Karpas-422 (cell line): ENCODE results near the gene RASL10A. TPM values are rescaled to one million over a fixed set of nuclear protein-coding genes. Genes with fewer than 3 reads are reported as not detected.
A peak's percentile ranks its signal among the peaks of the same experiment; 100 is the strongest.

Source experiments
- DNase-seq: peaks from one replicate; pipeline ENCODE4 v3.0.0-alpha.2; 2015
- H2AFZ ChIP-seq: fragments of 200-600 bp; sonication (generic); 2 replicates; pipeline ENCODE4 v1.6.1; 2014; ENCODE audit warnings: antibody characterized with exemption, low read length, mixed read lengths
- H3K27ac ChIP-seq: fragments of 200-600 bp; sonication (generic); 2 replicates; pipeline ENCODE4 v1.5.1; 2014; ENCODE audit warnings: mild to moderate bottlenecking, low read length, moderate library complexity
- H3K27me3 ChIP-seq: fragments of 200-600 bp; sonication (generic); 2 replicates; pipeline ENCODE4 v1.6.1; 2014; ENCODE audit warnings: low read length, mixed read lengths
- H3K36me3 ChIP-seq: fragments of 200-600 bp; sonication (generic); 2 replicates; pipeline ENCODE4 v1.6.1; 2014; ENCODE audit warnings: low read length, mixed read lengths; ENCODE audit not compliant: insufficient read depth
- H3K4me1 ChIP-seq: fragments of 200-600 bp; sonication (generic); 2 replicates; pipeline ENCODE4 v1.6.1; 2014; ENCODE audit warnings: mild to moderate bottlenecking, low read length, mixed read lengths
- H3K4me2 ChIP-seq: fragments of 200-600 bp; sonication (generic); 2 replicates; pipeline ENCODE4 v1.6.1; 2014; ENCODE audit warnings: low read length, low read depth, mild to moderate bottlenecking; ENCODE audit not compliant: poor library complexity, severe bottlenecking
- H3K4me3 ChIP-seq: fragments of 200-600 bp; sonication (generic); 2 replicates; pipeline ENCODE4 v1.5.1; 2014; ENCODE audit warnings: mild to moderate bottlenecking, antibody characterized with exemption, low read length, mixed read lengths
- H3K79me2 ChIP-seq: fragments of 200-600 bp; sonication (generic); 2 replicates; pipeline ENCODE4 v1.6.1; 2014; ENCODE audit warnings: mild to moderate bottlenecking, low read length, mixed read lengths
- H3K9ac ChIP-seq: fragments of 200-600 bp; sonication (generic); 2 replicates; pipeline ENCODE4 v1.6.0; 2014; ENCODE audit warnings: low read length
- H3K9me2 ChIP-seq: fragments of 200-600 bp; sonication (generic), shearing (Covaris generic); replicated peaks from 2 replicates; pipeline ENCODE4 v1.6.0; 2014; ENCODE audit warnings: mild to moderate bottlenecking, low read length, moderate library complexity; ENCODE audit not compliant: insufficient read depth
- H3K9me3 ChIP-seq: fragments of 300-700, 200-600 bp; sonication (generic); 2 replicates; pipeline ENCODE4 v1.6.1; 2014; ENCODE audit warnings: low read length, mixed read lengths
- H4K20me1 ChIP-seq: fragments of 200-600 bp; sonication (generic); 2 replicates; pipeline ENCODE4 v1.6.1; 2014; ENCODE audit warnings: mild to moderate bottlenecking, antibody characterized with exemption, low read length, low read depth; ENCODE audit not compliant: insufficient read depth
- total RNA-seq: library from RNA; depleted of rRNA; stranded (reverse); fragments of >200 nt; shearing (Covaris generic); gene quantifications from 2 replicates; pipeline ENCODE4 v1.2.3, GENCODE V29; 2014; ENCODE audit warnings: low replicate concordance

The RASL10A gene
- total RNA-seq, 1 experiment from 2014 or later, result not detected

- Histone ChIP-seq H4K20me1 (peaks cover 53% of the 10 kb centered on the region), H3K4me2 (peak overlapping the region; percentile 90), H3K4me3 (peak overlapping the region; percentile 93), H3K79me2 (peaks cover 83% of the 10 kb centered on the region), H3K27me3 (no peaks in the 10 kb centered on the region), H3K36me3 (peaks cover 52% of the 10 kb centered on the region), H3K9me3 (no peaks in the 10 kb centered on the region), H3K4me1 (peaks cover 38% of the 10 kb centered on the region), H2AFZ (no peak overlapping the region), H3K27ac (peak overlapping the region; percentile 91), H3K9me2 (no peaks in the 10 kb centered on the region), H3K9ac (peak overlapping the region; percentile 98)
- no peak for DNase-seq
These were observed 46.3 kb downstream of the RASL10A start for GRCh38 chr22:29269230-29269604.

GRCh38 chr22:29268511-29269229 is 46.8 kb downstream of the RASL10A start:
- Histone ChIP-seq H3K27ac (peak overlapping the region; percentile 91), H3K36me3 (peaks cover 47% of the 10 kb centered on the region), H3K9me2 (no peaks in the 10 kb centered on the region), H3K4me1 (peaks cover 38% of the 10 kb centered on the region), H3K27me3 (no peaks in the 10 kb centered on the region), H3K79me2 (peaks cover 77% of the 10 kb centered on the region), H3K9ac (peak overlapping the region; percentile 98), H4K20me1 (peaks cover 48% of the 10 kb centered on the region), H3K4me2 (peak overlapping the region; percentile 90), H2AFZ (no peak overlapping the region), H3K4me3 (peak overlapping the region; percentile 93), H3K9me3 (no peaks in the 10 kb centered on the region)
- peak; percentile 70 for DNase-seq

- Histone ChIP-seq H3K4me2 (peak within 1 kb of the TSS; percentile 90), H3K4me1 (peaks cover 38% of the 10 kb centered on the region), H3K79me2 (peaks cover 71% of the 10 kb centered on the region), H4K20me1 (peaks cover 41% of the 10 kb centered on the region), H3K27me3 (no peaks in the 10 kb centered on the region), H3K36me3 (peaks cover 40% of the 10 kb centered on the region), H2AFZ (peak within 1 kb of the TSS; percentile 99; the same call in 1 of the 2 replicates), H3K9me2 (no peaks in the 10 kb centered on the region), H3K4me3 (peak within 1 kb of the TSS; percentile 93), H3K9me3 (no peaks in the 10 kb centered on the region), H3K9ac (peak within 1 kb of the TSS; percentile 98), H3K27ac (peak within 1 kb of the TSS; percentile 91)
- peak; percentile 98 for DNase-seq
These were observed 47.5 kb downstream of the RASL10A start, which contains the start of the genes EWSR1 and RHBDD3 for GRCh38 chr22:29267858-29268510. TSS of gene EWSR1 (plus strand) at chr22:29268268. CDS start at chr22:29268337, 69 bp downstream. TSS of gene RHBDD3 (minus strand) at chr22:29267981. CDS start at chr22:29265626, 2,355 bp downstream.

- peak overlapping the region; percentile 93 for H3K4me3 ChIP-seq
- H3K27ac ChIP-seq, result peak overlapping the region; percentile 91
- H4K20me1 ChIP-seq, result peaks cover 36% of the 10 kb centered on the region
- no peaks in the 10 kb centered on the region for H3K9me2 ChIP-seq
- peaks cover 35% of the 10 kb centered on the region; the same call in 1 of the 2 replicates for H3K36me3 ChIP-seq
- peak overlapping the region; percentile 98 for H3K9ac ChIP-seq
- H3K79me2 ChIP-seq, result peaks cover 65% of the 10 kb centered on the region
- no peaks in the 10 kb centered on the region for H3K27me3 ChIP-seq
- no peaks in the 10 kb centered on the region for H3K9me3 ChIP-seq
- peak overlapping the region; percentile 90 for H3K4me2 ChIP-seq
- peak overlapping the region; percentile 99; the same call in 1 of the 2 replicates for H2AFZ ChIP-seq
- DNase-seq, result no peak
- H3K4me1 ChIP-seq, result peaks cover 38% of the 10 kb centered on the region
These were observed 48.0 kb downstream of the RASL10A start for GRCh38 chr22:29267462-29267857.

- peak overlapping the region; percentile 93 for H3K4me3 ChIP-seq
These were observed 48.7 kb downstream of the RASL10A start for GRCh38 chr22:29266564-29267461.

GRCh38 chr22:29265929-29266328 is 49.6 kb downstream of the RASL10A start:
- H2AFZ ChIP-seq, result no peak overlapping the region
- H3K79me2 ChIP-seq, result peaks cover 50% of the 10 kb centered on the region
- H3K9me2 ChIP-seq, result no peaks in the 10 kb centered on the region
- peaks cover 21% of the 10 kb centered on the region for H4K20me1 ChIP-seq
- H3K27me3 ChIP-seq, result no peaks in the 10 kb centered on the region
- peak overlapping the region; percentile 98; the same call in 1 of the 2 replicates for H3K9ac ChIP-seq
- H3K9me3 ChIP-seq, result no peaks in the 10 kb centered on the region
- H3K36me3 ChIP-seq, result peaks cover 20% of the 10 kb centered on the region; the same call in 1 of the 2 replicates
- H3K4me3 ChIP-seq, result peak overlapping the region; percentile 93
- H3K4me1 ChIP-seq, result peaks cover 29% of the 10 kb centered on the region
- H3K4me2 ChIP-seq, result peak overlapping the region; percentile 90
- no peak overlapping the region for H3K27ac ChIP-seq
- no peak for DNase-seq

More at GRCh38 chr22:29266564-29267461, 48.7 kb downstream of the RASL10A start:
- H3K4me1 ChIP-seq, result peaks cover 38% of the 10 kb centered on the region
- H3K27me3 ChIP-seq, result no peaks in the 10 kb centered on the region
- H3K4me2 ChIP-seq, result peak overlapping the region; percentile 90
- peak overlapping the region; percentile 99; the same call in 1 of the 2 replicates for H2AFZ ChIP-seq
- peaks cover 28% of the 10 kb centered on the region; the same call in 1 of the 2 replicates for H3K36me3 ChIP-seq
- H4K20me1 ChIP-seq, result peaks cover 29% of the 10 kb centered on the region
- no peaks in the 10 kb centered on the region for H3K9me3 ChIP-seq
- peak overlapping the region; percentile 98 for H3K9ac ChIP-seq
- H3K9me2 ChIP-seq, result no peaks in the 10 kb centered on the region
- H3K27ac ChIP-seq, result peak overlapping the region; percentile 91; the same call in 1 of the 2 replicates
- peaks cover 59% of the 10 kb centered on the region for H3K79me2 ChIP-seq
- no peak for DNase-seq

GRCh38 chr22:29265305-29265704 is 50.2 kb downstream of the RASL10A start:
- Histone ChIP-seq H3K9me3 (no peaks in the 10 kb centered on the region), H3K9me2 (no peaks in the 10 kb centered on the region), H3K4me2 (no peak overlapping the region), H3K27me3 (no peaks in the 10 kb centered on the region), H3K36me3 (peaks cover 13% of the 10 kb centered on the region; the same call in 1 of the 2 replicates), H2AFZ (no peak overlapping the region), H3K4me3 (no peak overlapping the region), H3K27ac (no peak overlapping the region), H3K4me1 (peaks cover 23% of the 10 kb centered on the region), H3K79me2 (peaks cover 44% of the 10 kb centered on the region), H4K20me1 (peaks cover 14% of the 10 kb centered on the region), H3K9ac (no peak overlapping the region)
- no peak for DNase-seq
